ENCODE results near the gene CCN5. TPM values are rescaled to one million over a fixed set of nuclear protein-coding genes. Genes with fewer than 3 reads are reported as not detected.

CCN5 gene
- total and polyA plus RNA-seq, 2 of the 8 experiments (the other 6 are each of a cell fraction or from before 2014, with no cell fraction given), result not detected

DNA sequence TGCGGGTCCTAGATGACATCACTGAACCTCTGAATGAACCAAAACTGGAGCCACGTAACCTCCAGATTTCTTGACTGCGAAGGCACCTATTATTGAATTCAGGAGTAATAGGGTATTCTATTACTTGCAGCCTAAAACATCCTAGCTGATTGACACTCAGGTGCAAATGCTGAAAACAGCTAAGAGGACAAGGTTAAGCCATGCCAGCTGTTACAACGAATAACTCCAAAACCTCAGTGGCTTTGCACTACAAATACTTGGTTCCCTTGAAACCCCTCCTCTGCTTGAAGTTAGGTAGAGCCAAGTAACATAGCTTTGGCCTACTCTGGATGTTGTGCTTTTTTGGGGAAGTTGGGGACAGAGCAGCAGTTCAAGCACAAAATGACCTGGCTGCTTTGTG, 21.0 kb upstream of the CCN5 start (continued):
- no peak for TF ChIP-seq GTF2F1 (IDR thresholded peaks at IDR 0.05; ENCODE audit: borderline replicate concordance, low read depth, low read length)

Measured in H1 (cell line).